LNCaP clone FGC (cell line): Measurements from ENCODE around the gene RFLNA.

Experiments
- DNase-seq: peaks from one replicate; pipeline ENCODE4 v3.0.0-alpha.2; 2011; ENCODE audit warnings: low read depth
- H3K4me3 ChIP-seq: 2 replicates; pipeline ENCODE4 v1.5.1; 2011; ENCODE audit warnings: mild to moderate bottlenecking, low read depth, low read length, control low read depth
- TF ChIP-seq, protein P1 (sequence below): IDR thresholded peaks from 2 replicates; pipeline ENCODE4 v1.5.1; 2012; ENCODE audit warnings: mild to moderate bottlenecking; ENCODE audit not compliant: control insufficient read depth, insufficient read depth; ENCODE audit errors: extremely low read depth

Gene RFLNA, protein sequence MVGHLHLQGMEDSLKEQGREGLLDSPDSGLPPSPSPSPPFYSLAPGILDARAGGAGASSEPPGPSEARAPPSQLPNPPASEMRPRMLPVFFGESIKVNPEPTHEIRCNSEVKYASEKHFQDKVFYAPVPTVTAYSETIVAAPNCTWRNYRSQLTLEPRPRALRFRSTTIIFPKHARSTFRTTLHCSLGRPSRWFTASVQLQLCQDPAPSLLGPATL

DNA sequence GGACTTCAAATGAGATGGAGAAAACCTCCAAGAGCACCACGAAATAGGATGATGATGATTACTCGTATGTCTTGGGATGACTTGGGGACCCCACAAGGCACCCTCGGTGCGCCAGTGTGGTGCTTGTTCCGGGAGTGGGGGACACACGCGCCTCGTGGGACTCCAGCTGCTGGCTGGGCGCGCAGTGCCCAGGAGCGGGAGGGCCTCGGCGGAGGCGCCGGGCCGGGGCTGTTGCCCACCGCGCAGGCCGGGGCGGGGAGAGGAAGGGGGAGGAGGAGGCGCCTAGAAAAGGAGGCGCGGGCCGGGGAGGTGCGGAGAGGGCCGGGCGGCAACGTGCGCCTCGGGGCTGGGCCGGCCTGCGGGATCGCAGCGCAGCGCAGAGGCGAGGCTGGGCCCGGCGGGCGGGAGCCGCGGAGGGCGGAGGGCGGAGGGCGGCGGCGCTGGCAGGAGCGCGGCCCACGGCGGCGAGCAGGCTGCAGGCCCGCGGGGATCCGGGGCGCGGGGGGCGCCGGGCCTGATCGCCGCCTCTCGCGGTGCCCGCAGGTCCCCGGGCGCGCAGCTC, at the start of gene RFLNA:
RFLNA (plus strand) TSS at position 314 of the 562 bp plus-strand sequence. CDS start 337 bp downstream, outside the sequence.
- TF ChIP-seq, protein P1, sequence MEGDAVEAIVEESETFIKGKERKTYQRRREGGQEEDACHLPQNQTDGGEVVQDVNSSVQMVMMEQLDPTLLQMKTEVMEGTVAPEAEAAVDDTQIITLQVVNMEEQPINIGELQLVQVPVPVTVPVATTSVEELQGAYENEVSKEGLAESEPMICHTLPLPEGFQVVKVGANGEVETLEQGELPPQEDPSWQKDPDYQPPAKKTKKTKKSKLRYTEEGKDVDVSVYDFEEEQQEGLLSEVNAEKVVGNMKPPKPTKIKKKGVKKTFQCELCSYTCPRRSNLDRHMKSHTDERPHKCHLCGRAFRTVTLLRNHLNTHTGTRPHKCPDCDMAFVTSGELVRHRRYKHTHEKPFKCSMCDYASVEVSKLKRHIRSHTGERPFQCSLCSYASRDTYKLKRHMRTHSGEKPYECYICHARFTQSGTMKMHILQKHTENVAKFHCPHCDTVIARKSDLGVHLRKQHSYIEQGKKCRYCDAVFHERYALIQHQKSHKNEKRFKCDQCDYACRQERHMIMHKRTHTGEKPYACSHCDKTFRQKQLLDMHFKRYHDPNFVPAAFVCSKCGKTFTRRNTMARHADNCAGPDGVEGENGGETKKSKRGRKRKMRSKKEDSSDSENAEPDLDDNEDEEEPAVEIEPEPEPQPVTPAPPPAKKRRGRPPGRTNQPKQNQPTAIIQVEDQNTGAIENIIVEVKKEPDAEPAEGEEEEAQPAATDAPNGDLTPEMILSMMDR, result no peak
- no peak within 1 kb of the TSS for H3K4me3 ChIP-seq
- DNase-seq, result no peak

DNA sequence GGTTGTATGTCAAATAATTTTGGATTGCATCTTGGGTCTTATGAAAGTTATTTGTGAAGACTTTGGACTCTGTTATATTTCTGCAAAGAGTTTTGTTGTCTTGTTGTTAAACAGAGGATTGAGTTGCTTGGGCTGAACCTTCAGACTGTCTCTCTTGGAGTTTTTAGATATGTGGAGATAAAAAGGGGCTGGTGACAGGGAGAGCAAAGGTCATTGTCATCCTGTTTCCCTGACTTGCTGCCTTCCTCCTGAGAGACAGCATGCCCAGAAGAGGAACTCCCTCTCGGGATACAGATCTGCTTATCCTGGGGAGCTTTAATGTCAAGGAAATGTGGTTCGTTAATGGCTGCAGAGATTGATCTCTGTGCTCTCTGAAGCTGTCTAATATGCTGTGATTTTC, 47.6 kb upstream of the RFLNA start:
- no peak overlapping the region for H3K4me3 ChIP-seq
- TF ChIP-seq, protein P1, result no peak
- no peak for DNase-seq

DNA sequence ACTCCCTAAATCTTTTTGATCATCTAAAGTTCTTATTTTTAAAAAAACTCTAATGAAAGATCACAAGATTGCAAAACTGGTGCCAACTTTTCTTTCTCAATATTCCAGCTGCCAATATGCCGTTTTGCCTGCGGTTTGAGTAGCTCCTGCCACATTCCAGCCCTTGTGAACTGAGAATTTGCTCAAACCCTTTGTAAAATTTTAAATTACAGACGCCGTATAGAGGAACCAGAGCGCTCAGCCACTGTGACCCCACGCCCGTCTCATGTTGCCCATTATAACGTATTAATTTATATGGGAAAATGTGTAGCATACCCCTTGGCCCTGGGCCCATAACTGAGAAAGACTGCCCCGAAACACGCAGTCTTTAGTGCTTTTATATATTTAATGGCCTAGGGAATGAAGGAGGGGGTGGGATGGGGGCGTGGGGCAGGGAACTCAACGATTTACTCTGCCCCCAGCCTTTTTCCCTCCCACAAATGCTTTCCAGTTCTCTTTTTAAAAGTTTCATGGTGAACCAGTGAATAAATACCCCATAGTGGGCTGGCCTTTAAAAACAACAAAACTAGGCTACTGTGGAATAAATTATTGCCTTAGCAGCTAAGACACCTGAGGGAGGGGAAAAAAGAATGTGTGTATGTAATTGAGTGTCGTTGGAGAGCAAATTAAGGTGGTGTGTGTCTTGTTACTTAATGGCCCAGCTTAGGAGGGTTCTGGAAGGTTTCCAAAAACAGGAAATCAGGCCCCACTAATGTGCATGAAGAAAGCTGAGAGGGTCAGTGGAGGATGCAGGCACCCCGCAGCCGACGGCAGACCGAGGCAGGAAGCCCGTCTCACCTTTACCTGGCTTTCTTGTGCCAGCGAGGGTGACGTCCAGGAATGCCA, 45.7 kb upstream of the RFLNA start:
- no peak for DNase-seq
- TF ChIP-seq, protein P1, result no peak
- H3K4me3 ChIP-seq, result no peak overlapping the region

DNA sequence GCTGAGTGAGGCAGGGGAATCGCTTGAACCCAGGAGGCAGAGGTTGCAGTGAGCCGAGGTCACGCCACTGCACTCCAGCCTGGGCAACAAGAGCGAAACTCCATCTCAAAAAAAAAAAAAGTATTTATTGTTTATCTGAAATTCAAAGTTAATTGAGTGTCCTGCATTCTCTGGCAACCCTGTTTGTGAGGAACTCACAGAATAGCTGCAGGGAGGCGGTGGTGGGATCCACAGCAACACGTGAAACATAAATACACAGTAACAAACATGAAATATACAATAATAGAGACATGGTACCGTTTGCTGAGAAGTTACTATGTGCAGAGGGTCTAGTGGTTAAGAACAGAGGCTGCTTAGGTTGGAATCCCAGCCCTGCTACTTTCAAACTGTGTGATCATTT, 43.7 kb upstream of the RFLNA start:
- TF ChIP-seq, protein P1, result no peak
- H3K4me3 ChIP-seq, result no peak overlapping the region
- no peak for DNase-seq

DNA sequence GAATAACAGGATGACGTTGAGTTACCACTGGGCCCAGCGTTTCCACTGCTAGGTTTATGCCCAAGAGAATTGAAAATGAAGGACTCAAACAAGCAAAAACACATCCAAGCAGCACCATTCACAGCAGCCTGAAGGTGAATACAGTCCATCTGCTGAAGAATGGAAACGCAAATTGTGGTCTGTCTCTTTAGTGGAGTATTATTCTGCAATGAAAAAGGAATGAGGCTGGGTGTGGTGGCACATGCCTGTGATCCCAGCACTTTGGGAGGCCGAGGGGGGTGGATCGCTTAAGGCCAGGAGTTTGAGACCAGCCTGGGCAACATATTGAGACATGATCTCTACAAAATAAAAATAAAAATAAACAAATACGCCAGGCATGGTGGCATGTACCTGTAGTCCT, 41.9 kb upstream of the RFLNA start:
- TF ChIP-seq, protein P1, result no peak
- no peak overlapping the region for H3K4me3 ChIP-seq
- no peak for DNase-seq

DNA sequence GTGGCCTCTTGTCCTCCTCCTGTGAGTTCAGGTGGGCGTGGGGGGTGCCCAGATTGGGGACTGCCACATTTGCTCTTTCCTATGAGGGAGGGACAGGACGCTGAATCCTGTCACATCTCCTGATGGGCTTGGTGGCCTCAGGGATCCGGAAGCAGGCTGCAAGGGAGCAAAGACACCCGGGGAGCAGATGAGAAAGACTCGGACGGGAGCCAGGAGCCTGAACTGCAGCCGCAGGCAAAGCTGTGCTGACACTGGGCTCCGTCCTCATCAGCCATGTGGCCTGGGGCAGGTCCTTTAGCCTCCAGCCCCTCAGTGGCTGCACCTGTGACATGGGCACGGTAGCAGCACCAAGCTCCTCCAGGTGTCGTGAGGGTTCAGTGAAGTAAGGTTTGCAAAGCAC, 40.8 kb upstream of the RFLNA start:
- no peak for DNase-seq
- TF ChIP-seq, protein P1, result no peak
- H3K4me3 ChIP-seq, result no peak overlapping the region
